ENCODE measurements around the gene RBAK.

- TF ChIP-seq EZH2 (IDR thresholded peaks at IDR 0.05) (no peak), POLR2AphosphoS5 (IDR thresholded peaks at IDR 0.05; ENCODE audit: borderline replicate concordance, low read depth, low read length) (no peak)
Measured at GRCh38 chr7:5035276-5035675, 10.4 kb upstream of the RBAK start.

Measured in SK-N-MC (cell line).